AG20443 (cell line): Measurements from ENCODE around the gene ZNF277.
A peak's percentile ranks its signal among the peaks of the same experiment; 100 is the strongest.

Experiments used
- DNase-seq: peaks from one replicate; pipeline ENCODE4 v3.0.0; 2012; ENCODE audit warnings: low spot score, mixed read lengths

ZNF277 gene

DNA sequence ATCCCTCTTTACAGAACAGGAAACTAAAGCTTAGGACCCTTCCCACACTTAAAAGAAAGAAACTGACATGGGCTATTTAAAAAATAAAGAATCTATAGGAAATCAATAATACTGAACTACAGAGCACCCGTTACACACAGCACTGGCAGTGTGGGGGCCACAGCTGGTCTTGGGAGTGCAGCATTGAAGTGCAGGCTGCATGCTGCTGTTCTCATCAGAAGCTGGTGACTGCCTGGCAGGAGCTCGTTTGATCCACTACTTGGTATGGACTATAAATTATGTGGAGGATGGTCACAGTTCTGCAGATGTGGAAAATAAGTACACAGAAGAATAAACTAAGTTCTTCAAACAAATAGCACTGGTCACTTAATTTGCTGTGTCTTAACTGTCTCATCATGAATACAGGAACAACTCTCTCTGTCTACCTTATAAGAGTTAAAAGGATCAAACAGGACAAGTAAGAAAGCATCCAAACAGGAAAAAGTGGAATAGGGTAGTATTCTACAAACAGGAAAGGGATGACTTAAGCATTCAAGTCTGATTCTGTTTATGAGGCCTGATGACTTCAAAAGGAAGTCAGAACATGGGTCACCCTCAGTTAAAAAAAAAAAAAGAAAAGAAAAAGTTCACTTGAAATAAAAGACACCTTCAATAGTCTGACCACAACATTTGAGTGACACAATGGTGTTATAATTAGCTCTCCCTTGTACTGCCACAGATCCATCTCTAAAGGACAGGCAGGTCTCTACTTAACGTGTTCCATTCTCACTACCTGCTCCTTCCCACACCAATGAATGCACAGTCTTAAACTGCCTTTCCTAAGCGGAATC is 21.3 kb upstream of the ZNF277 start:
- no peak for DNase-seq

DNA sequence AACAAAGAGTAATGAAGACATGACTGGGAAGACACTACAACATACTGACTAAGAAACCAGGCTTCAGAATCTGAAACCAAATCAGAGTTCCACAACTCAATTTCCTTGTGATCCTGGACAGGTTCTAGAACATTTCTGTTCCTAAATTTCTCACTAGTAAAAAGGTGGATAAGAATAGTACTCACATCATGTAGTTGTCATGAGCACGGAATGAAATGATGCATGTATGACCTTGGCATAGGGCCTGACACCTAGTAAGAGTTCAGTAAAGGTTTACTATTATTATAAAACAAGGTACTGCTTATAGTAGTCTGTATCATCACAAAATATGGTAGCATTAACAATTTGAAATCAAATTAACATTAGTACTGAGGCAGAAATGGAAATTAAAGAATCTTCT is 20.2 kb upstream of the ZNF277 start:
- no peak for DNase-seq

DNA sequence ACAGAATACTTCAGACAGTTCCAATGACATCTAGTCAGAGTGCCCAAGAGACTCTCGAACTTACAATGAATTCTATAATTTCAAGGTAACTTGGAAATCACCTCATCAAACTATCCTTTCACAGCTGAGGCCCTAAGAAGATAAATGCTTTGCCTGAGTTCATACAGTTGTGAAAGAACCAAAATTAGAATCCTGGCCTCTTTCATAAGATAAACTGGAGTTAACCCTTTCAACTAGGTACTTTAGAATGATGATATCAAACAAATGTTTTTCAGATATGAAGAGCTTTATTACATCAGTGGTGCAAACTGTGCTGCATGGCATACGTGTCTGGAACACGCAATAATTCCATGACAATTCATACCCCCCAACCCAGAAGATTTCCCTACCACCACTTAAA is 18.2 kb upstream of the ZNF277 start:
- DNase-seq = no peak

DNA sequence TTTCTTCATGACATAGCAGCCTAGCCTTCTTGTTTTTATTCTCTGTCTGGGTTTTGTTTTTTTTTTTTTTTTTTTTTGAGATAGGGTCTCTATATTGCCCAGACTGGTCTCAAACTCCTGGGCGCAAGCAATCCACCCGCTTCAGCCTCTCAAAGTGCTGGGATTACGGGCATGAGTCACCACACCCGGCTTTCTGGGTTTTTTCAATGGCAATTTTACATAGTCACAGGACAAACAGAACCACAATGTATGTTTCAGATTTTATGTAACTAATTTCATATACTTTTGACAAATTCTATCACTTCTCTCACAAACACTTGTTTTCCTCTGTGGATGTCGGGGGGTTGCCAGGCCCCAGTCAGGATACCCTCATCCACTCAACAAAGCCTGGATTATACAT is 16.8 kb upstream of the ZNF277 start:
- no peak for DNase-seq

DNA sequence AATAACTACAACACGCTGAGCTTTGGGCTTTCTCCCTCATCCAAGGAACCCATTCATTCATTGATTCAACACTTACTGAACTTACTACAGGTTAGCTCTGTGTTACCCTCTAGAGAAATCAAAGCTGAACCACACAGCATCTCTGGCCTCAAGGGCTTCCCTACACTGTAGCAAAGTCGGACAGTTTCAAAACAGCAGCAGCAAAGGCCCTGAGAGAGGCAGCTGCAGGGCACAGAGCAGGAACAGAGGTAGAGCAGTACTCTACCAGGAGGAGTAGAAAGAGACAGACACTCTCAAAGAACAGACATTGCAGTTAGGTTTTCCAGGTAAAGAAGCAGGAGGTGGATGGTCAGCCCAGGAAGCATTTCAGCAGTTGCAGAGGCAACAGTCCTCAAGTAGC is 16.4 kb upstream of the ZNF277 start:
- no peak for DNase-seq

DNA sequence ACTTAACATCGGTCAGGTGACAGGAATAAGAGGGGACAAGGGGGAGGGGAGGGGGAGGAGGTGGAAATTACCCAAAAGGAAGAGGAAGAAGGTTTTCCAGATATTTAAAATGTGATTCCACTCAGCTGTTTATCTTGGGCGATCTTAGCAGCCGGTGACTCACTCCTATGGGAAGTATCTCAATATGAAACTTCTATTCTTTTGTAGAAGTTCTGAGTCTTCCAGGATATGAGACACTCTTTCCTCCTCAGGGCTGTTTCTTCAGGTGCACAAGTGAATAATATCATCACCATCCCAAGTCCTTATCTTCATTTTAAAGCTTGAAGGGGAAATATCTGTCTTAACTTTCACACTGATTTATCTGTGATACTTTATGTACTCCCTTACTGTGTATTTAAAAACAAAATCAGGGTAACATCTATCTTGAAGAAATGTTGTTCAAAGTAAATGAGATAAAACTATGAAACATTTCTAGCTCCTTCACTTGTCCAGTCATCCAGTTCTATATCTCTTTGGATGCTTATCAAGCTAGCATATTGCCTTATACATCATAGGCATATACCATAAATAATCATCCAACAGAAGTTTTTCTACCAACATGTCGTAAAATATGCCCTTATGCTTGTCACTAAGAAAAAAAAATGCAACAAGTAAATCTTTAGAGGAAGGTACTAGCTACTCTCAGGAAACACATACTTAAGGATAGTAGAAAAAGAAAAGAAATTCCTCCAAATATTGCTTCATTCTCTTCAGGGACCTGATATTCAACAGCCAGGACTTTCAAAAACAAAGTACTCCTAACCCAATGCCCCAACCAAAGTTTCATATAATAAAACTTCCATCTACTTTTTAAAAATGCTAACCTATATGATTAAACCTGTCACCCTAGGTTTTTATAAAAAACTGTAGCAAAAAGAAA is 14.0 kb upstream of the ZNF277 start:
- peak; percentile 38 for DNase-seq

DNA sequence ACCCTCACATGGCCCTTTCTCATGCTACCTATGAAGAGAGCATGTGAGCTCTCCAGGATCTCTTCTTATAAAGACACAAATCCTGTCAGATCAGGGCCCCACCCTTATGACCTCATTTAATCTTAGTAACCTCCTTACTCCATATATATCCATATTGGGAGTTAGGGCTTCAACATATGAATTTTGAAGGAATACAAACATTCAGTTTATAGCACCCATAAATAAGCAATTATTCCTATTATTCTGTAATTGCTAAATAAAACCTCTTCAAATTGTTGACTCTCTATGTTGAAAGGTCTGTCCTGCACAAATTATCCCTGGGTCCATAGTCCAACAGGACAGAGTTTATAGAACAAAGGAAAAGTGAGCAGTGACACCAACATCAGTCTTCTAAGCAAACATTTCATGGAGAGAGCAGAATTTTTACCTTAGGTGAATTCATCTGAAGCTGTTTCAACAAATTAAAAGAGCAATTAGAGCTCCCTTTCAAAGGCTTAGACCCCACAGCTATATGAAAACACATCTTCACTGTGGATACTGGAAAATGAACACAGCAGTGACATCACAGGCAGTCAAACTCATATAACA is 12.5 kb upstream of the ZNF277 start:
- DNase-seq = no peak

DNA sequence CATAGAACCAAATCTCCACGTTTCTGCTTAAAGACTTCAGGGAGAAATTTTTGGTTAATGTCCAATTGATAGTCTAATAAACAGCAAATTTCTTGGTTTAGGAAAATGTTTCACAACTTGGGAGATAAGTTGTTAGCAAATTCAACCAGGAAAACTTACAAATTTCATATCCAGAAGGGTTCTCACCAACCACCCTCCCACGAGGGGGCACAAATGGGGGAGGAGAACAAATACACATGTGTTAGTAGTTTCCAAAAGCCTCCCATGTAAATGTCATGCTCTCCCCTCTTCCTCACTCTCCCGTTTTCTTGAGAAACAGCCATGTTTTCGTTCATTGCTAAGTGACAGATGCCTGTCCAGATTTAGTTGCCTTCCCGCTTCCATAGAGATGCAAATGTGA is 10.8 kb upstream of the ZNF277 start:
- no peak for DNase-seq

DNA sequence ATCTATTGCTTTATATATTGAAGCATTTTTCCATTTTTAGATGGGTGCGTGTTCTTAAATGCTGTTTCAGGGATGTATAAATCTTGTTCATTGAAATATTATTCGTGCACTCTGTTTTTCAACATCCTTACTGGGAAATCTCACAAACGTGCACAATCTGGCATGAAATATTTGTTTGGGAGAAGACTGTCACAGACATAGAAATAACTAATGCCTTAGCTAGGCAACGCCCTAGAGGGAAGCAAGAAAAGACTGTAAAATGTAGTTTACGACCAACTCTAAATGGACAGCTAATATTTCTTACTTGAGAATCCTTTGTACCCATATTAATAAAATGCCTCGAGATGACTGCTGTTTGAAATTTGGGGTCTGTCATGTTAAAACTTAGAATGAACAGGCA is 9.2 kb upstream of the ZNF277 start:
- DNase-seq = no peak

DNA sequence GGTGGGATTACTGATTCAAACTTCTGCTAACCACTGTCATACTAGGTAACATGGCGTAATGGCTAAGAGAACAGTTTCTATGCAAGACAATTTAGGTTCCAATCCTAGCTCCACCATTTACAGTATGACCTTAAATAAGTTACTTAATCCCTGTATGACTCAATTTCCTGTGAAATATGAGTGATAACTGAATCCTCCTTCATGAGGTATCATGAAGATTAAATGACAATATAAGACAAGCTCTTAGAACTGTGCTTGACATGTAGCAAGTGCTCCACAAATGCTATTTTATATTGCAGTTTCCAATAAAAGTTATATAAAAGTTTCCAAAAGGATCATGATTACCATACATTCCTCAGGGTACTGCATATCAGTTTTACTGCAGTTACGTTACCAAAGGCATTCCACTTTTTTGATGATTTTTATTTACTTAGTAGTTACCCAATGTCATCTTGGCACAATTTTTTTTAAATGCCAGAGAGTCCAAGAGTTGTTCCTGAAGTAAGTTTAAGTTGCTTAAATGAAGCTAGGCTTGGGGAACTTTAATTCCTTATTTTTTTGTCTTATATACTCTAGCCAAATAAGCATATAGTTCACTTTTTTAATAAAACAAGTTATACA is 7.3 kb upstream of the ZNF277 start:
- DNase-seq = no peak

DNA sequence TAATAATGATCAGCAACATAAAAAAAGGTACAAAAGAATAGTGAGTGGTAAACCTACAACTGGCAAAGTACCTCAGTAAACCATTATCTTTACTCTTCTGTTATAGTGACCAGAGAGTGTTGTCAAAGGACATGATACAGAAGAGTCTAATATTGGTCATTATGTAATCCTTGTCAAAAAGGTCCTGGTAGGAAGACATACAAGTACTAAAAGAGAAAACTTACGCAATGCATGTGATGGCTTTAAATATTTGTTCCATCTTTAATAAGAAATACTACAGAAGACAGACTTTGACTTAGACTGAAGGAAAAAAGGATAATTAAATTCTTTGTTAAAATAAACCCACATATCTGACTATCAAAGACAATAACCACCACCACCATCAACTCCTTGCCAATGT is 6.8 kb upstream of the ZNF277 start:
- no peak for DNase-seq

DNA sequence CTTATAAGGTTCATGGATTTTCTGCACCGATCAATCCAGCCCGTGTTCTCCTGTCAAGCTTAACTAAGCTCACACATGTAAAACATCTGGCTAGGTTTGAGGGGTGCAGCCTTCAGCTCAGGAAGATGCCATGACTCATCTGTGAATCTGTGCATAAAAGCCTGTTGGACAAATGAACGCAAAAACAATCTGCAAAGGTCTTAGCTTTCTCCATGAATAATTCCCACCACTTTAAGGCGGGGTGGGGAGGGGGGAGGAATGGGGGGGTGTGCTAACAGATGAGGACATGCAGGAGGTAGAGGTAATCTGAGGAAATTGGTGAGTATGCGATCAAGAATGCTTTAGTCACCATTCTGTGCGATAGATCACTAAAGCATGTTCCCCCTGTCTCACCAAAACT is 5.1 kb upstream of the ZNF277 start:
- no peak for DNase-seq

DNA sequence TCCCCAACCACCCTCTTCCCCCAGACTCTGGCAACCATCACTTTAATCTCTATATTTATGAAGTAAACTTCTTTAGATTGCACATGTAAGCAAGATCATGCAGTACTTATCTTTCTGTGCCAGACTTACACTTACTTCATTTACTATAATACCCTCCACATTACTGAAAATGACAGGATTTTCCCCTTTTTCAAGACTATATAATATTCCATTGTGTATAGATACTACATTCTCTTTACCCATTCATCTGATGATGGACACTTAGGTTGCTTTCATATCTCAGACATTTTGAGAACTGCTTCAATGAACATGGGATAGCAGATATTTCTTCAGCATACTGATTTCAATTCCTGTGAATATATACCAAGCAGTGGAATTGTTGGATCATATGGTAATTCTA is 4.7 kb upstream of the ZNF277 start:
- no peak for DNase-seq

DNA sequence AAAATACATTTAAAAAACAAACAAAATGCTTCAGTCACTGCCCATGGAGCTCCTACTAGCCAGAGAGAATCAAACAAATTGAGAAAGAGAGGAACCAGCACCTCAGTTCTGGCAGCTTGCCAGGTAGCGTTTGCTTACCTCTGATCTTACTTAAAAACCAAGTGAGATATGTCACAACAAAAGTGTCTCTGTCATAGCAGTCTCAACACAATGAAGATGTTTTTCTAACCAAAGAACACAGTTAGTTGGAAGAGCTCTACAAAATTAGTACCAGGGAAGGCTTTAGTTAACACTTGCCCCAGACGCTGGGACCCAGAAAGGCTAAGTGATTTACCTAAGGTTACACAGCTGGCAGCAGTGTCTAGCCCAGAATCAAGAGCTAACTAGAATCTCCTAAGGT is 3.7 kb upstream of the ZNF277 start:
- no peak for DNase-seq

DNA sequence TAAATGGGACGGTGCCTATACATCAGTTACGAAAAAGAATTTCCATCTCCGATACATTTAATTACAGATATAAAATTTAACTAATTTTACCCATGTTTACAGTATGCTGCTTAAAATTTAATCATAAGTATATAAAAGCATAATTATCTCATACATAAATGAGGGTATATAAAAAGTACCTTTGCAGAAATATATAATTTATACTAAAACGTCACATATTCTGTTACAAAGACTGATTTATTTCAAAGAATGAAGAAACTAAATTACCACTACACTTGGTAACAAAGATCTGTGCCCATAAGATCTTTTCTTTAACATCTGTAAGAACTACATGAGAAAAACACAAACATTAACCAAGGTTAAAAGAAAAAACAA is 3.1 kb upstream of the ZNF277 start:
- DNase-seq = no peak

DNA sequence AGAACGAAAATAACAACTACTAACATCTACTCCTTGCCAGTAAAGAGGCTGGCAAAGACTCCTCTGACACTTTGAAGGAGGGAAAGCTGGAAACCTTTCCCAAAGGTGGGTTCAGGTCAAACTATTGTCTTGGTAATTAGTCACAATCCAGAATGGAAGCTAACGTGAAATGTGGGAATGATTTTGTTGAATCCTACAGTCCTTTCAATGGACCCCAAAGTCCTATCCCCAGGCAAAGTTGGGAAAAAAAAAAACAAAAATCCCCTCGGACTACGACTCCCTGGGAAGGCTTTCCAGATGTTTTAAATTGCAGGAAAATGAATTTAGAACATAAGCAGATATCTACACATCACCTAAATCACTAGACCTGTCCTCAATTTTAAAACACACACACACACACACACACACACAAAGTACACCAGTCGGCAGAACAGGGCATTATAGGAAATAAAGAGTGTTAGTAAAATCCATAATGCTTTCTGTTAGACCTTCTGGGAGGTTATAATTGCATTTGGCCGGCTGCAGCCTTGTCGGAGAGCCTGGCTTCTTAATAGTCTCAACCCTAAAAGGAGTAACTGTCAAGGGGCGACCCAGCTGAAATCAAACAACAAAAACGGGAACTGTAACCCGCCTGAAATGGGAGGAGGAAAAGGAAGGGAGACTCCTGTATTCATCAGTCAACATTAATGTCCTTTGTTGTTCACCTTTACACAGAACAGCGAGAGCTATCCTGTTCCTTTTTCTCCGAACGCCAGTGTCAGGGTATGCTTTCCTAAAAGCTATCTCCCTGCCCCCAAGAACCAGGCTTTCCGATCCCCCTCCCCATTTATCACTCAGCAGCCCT is 1.8 kb upstream of the ZNF277 start:
- no peak for DNase-seq

DNA sequence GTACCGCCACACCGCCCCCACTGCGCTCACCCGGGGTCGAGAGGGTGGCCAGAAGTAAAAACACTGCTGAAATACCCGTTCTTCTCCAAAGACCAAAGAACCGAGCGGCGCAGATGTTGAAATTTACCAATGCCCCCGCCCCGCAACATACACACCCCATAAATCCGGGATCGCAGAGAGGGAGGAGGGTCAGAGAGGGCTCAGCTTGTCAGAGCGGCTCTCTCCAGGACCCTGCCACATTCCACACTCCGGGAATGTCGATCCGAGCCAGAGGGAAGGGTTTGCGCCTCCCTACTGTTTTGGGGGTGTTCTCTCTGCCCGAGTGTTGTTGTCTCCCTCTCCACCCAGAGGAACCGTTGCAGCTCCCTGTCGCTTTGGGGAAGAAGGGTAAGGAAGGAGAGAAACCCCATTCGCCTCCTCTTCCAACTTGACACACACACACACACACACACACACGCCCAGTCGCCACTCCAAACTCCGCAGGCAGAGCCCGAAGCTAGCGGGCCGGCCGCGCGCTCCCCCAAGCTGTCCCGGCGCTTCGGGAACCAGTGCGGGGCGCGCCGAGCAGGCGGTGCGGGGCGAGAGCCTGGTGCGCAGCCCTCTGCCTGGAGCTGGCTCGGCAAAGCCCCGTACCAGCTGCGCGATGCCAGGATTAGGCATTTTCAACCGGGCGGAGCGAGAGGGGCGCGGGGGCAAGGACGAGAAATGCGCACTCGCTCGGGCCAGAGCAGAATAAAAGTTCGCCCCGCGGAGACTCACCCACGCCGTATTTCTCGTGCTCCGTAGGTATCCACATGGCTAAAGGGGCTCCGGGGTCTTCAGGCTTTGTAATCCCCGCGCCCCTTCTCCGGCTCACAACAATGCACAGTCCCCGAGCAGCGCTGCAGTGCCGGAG is 905 bp upstream of the ZNF277 start:
- peak; percentile 56 for DNase-seq

DNA sequence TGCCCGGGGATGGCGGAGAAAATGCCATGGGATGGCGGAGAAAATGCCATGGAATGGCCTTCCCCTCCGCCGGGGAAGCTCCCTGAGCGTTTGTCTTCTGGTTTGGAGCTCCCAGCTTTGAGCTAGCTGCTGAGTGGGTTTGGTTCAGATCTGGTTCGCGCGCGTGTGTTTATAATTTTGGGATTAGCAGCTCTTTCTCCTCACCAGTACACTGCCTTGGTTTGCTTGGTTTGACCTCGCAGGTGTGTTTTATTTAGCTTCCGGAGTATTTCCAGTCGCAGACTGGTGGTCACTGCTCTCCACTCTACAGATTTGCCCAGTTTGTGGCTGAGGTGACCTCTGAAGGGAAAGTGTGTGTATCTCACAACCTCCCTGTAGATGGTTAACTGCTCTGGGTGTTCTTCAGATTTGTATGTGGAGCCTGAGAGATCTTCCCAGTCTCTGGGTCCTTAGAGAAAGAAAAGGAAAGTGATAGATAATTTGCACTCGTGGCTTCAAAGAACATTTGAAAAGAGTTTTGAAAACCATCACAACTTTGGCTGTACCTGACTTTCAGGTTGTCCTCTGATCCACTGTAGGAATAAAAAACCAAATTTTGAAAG is 597 bp downstream of the ZNF277 start:
- DNase-seq = peak; percentile 32

DNA sequence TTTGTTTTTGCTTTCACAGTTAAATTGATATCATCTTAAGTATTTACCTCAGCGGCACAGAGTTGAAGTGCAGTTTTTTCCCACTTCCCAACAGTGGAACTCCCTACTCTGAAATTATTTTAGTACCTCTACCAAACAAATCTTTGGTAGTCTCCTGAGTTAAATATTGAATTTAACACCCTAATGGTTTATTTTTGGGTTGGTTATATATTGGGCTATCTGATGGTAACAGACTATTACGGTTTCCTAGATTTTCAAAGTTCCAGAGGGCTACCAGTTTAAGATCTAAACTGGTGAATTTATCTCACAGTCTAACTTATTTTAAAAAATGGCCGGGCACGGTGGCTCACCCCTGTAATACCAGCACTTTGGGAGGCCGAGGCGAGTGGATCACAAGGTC is 1.3 kb downstream of the ZNF277 start:
- DNase-seq = no peak

DNA sequence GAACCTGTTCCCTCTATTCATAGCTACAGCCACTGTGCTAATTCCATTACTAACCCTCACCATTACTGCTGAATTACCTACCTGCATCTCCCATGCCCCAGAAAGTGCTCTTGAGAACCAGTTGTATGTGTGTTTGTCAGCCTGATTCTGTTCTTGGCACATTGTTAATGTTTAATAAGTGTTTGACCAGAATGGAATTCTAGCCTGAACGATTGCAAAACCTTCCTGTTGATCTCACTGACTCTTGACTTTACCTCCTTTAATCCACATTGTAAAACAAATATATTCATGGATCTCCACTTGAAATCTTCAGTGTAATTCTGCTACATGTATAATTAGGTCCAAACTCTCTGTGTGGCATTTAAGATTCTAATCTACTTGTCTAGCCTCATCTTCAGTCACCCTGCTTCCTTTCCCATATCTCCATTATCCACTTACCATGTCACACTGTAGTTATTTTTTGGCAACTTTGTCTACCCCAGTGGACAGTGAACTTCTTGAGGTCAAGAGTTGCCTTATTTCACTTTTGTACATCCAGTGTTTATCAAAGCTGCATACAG is 4.9 kb downstream of the ZNF277 start:
- peak; percentile 23 for DNase-seq
